Motor neuron (in vitro differentiated cells): Measurements from ENCODE around the gene TRIO. TPM values are rescaled to one million over a fixed set of nuclear protein-coding genes. Genes with fewer than 3 reads are reported as not detected.

ENCODE experiments used
- ATAC-seq, 8 experiments: fragments of 200-7000 bp; cut with Tn5 transposase; replicated peaks in 6 of 8; 2 replicates each; pipeline ENCODE4 v1.8.0; 2021; ENCODE audit warnings: mild to moderate bottlenecking in 8 of 8, moderate library complexity in 8 of 8
- H3K27ac ChIP-seq, 2 donors: fragments of 250-450 bp; sonication (Bioruptor Pico); 2 replicates each; pipeline ENCODE4 v1.9.0; 2021; ENCODE audit warnings: antibody characterized with exemption in 2 of 2, mild to moderate bottlenecking in 2 of 2, moderate library complexity in 1 of 2
- H3K4me1 ChIP-seq, 2 donors: fragments of 250-450 bp; sonication (Bioruptor Pico); replicated peaks in 1 of 2; 2 replicates each; pipeline ENCODE4 v1.6.1; 2021; ENCODE audit warnings: antibody characterized with exemption in 2 of 2, mild to moderate bottlenecking in 2 of 2, moderate library complexity in 1 of 2
- H3K4me3 ChIP-seq, 5 donors: fragments of 250-450 bp; sonication (Bioruptor Pico); 2 replicates each; pipeline ENCODE4 v1.9.0; 2021; ENCODE audit warnings: antibody characterized with exemption in 5 of 5, mild to moderate bottlenecking in 5 of 5, moderate library complexity in 4 of 5
- WGBS, 10 experiments: fragments of 450-650 bp; shearing (Covaris generic); methylation state at CpG; one replicate each; pipeline ENCODE4 v1.0.0; 2022; 5-methylcytosine and 5-hydroxymethylcytosine counted together
- in situ Hi-C, 9 experiments: fragments of 400-800 bp; cut with MboI; loops; one replicate each; pipeline ENCODE4 v1.15.0; 2021; ENCODE audit warnings: low sequenced_read_pairs in 9 of 9, low pct_unique_long_range_greater_than_20kb in 2 of 9; ENCODE audit not compliant: unreplicated experiment in 9 of 9
- total RNA-seq, 8 experiments: library from RNA; unstranded; fragments of 300-600 nt; gene quantifications; 2 replicates each; pipeline versions ENCODE4 v1.2.3 to v1.2.4, GENCODE V29; 2022

The TRIO gene
- total RNA-seq, 8 experiments from 2014 or later = 39.7 to 162 (median 92.9) TPM

DNA sequence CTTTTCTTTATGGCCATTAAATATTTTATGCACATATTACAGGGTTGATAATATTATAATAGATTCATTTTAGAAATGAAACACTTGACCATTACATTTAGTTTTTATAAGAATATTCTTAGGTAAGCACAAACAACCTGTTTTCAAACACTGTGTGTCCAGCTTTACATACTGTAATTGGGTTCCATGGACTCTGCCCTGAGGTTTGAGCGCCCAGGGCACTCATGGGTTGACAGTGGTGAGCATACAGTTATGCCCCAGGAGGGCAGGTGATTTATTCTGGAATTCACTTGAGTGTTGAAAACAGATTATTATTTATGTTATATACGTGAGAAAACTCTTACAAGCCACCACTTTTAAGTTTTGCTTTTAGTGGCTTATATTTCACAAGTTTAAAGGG is 33.7 kb downstream of the TRIO start:
- ATAC-seq = no peak
- no peak overlapping the region for H3K27ac ChIP-seq
- H3K4me1 ChIP-seq = peaks cover 39 to 43% of the 10 kb centered on the region in 2 donors
- 25 to 100% (median 85%) methylated on average over 1 to 2 of the region's 2 CpGs for WGBS, 10 experiments
- H3K4me3 ChIP-seq = no peak overlapping the region
- in situ Hi-C loops = no loop called here

- Histone ChIP-seq H3K27ac (no peak overlapping the region), H3K4me3 (no peak overlapping the region), H3K4me1 (peaks cover 44 to 50% of the 10 kb centered on the region in 2 donors)
- 0 to 63% (median 17%) methylated on average over 1 to 3 of the region's 3 CpGs; no CpG with 5 or more reads in 1 of the 10 experiments for WGBS, 10 experiments
- in situ Hi-C loops = no loop called here
- ATAC-seq = peak in 3 of 8 experiments; percentile 67 to 76 (median 67)
Measured at GRCh38 chr5:14177634-14178033, 34.5 kb downstream of the TRIO start.

- in situ Hi-C loops = no loop called here
- H3K27ac ChIP-seq = no peak overlapping the region
- H3K4me1 ChIP-seq = peaks cover 48 to 55% of the 10 kb centered on the region in 2 donors
- WGBS, 10 experiments = 0 to 83% (median 67%) methylated on average over 1 to 4 of the region's 4 CpGs; no CpG with 5 or more reads in 1 of the 10 experiments
- H3K4me3 ChIP-seq = no peak overlapping the region
- peak in 3 of 8 experiments; percentile 33 to 67 (median 45) for ATAC-seq
Measured at GRCh38 chr5:14178091-14178490, 34.9 kb downstream of the TRIO start.

- Histone ChIP-seq H3K27ac (no peak overlapping the region), H3K4me1 (peaks cover 43 to 54% of the 10 kb centered on the region in 2 donors), H3K4me3 (no peak overlapping the region)
- in situ Hi-C loops = no loop called here
- peak in 7 of 8 experiments; percentile 9 to 55 (median 42) for ATAC-seq
- WGBS, 10 experiments = 0 to 18% (median 0%) methylated on average over 1 to 4 of the region's 10 CpGs; no CpG with 5 or more reads in 7 of the 10 experiments
Measured at GRCh38 chr5:14178671-14179211, 35.6 kb downstream of the TRIO start.

DNA sequence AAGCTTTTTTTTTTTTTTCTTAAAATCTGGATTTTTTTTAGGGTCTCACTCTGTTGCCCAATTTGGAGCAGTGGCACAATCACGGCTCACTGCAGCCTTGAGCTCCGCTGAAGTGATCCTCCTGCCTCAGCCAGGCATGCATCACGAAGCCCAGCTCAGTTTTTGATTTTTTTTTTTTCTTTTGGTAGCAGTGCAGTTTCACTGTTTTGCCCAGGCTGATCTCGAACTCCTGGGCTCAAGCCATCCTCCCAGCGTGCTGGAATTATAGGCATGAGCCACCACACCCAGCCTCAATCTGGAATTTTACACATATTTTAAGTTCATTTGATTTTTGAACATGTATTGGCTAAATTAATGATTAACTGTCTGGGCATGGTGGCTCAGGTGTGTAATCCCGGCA is 36.3 kb downstream of the TRIO start:
- no peak for ATAC-seq
- Histone ChIP-seq H3K4me1 (peaks cover 42 to 49% of the 10 kb centered on the region in 2 donors), H3K27ac (no peak overlapping the region), H3K4me3 (no peak overlapping the region)
- in situ Hi-C loops = no loop called here
- 3 to 91% (median 72%) methylated on average over 2 to 6 of the region's 6 CpGs for WGBS, 10 experiments

DNA sequence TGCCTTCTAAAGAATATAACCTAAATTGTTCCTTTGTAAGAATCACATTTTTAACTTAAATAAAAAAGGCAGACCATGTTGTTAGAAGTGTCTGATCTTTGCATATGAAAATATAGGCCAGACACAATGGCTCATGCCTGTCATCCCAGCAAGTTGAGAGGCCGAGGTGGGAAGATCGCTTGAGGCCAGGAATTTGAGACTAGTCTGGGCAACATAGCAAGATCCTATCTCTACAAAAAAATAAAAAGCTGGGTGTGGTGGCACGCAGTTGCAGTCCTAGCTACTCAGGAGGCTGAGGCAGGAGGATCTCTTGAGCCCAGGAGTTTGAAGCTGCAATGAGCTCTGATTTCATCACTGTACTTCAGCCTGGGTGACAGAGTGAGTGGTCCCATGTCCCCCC is 37.3 kb downstream of the TRIO start:
- Histone ChIP-seq H3K4me1 (peaks cover 41 to 44% of the 10 kb centered on the region in 2 donors), H3K4me3 (no peak overlapping the region), H3K27ac (no peak overlapping the region)
- in situ Hi-C loops = no loop called here
- 62 to 100% (median 93%) methylated on average over 1 to 3 of the region's 3 CpGs; no CpG with 5 or more reads in 3 of the 10 experiments for WGBS, 10 experiments
- ATAC-seq = no peak

- no peak for ATAC-seq
Measured at GRCh38 chr5:14181299-14181968, 38.3 kb downstream of the TRIO start.

DNA sequence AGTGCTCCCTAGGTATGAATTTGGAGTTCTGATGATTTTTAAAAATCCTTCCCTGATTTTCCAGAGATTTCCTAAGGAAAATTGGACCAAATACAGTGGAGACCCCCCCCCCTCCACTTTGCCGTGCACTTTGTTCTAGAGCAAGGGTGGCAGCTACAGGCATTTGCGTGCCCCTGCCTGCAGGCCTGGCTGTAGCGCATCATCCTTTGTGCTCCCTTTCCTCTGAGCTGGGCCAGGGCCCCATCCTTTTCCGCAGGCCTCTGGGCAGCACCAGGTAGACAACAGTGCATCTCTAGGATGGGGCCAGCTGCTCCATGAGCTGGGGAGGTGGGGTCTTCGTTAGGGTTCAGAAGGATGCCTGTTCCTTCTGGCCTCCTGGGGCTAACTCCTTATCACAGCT is 39.6 kb downstream of the TRIO start:
- no peak overlapping the region for H3K4me3 ChIP-seq
- ATAC-seq = peak in 5 of 8 experiments; percentile 35 to 46 (median 40)
- no peak overlapping the region for H3K27ac ChIP-seq
- in situ Hi-C loops = no loop called here
- 53 to 100% (median 80%) methylated on average over 1 to 4 of the region's 5 CpGs; no CpG with 5 or more reads in 2 of the 10 experiments for WGBS, 10 experiments
- H3K4me1 ChIP-seq = peaks cover 39 to 41% of the 10 kb centered on the region in 2 donors

More at GRCh38 chr5:14181299-14181968, 38.3 kb downstream of the TRIO start:
- Histone ChIP-seq H3K27ac (no peak overlapping the region), H3K4me1 (peaks cover 44 to 46% of the 10 kb centered on the region in 2 donors), H3K4me3 (no peak overlapping the region)
- 60 to 100% (median 74%) methylated on average over 1 to 9 of the region's 11 CpGs; no CpG with 5 or more reads in 1 of the 10 experiments for WGBS, 10 experiments
- in situ Hi-C loops = no loop called here

DNA sequence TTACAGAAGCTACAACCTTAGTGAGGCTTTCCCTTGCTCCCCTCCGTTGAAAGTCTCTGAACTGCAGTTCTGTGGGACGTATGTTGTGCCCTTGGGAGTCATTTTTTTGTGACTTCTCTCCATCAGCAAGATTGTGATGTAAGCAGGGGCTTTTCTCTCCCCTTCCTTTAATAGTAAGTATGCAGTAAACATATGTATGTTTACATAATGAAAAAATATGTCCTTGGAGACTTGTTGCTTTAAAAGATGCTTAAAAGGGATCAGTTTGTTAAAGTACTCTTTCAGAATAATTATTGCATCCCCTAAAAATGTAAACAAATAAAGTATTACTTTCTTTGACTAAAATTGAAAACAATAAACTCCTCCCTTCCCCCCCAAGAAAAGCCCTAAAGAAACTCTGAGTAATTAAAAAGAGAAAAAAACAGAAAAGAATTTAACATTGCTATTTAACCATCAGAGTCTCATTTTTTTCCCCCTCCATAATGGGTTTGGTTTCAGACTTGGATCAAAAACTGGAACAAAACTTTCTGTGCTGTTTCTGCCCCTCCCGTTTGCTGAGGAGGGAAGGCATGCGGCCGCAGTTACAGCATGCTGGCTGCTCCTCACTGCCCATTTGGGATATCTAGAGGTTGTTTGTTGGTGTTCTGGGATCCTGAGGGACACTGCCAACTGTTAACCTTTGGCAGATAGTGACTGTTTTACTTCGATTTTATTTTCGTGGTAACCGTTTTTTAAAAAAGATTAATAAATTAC is 40.2 kb downstream of the TRIO start:
- Histone ChIP-seq H3K27ac (no peak overlapping the region), H3K4me3 (no peak overlapping the region), H3K4me1 (peaks cover 33 to 35% of the 10 kb centered on the region in 2 donors)
- ATAC-seq = no peak
- 7 to 67% (median 56%) methylated on average over 1 to 8 of the region's 8 CpGs; no CpG with 5 or more reads in 2 of the 10 experiments for WGBS, 10 experiments
- in situ Hi-C loops = no loop called here

DNA sequence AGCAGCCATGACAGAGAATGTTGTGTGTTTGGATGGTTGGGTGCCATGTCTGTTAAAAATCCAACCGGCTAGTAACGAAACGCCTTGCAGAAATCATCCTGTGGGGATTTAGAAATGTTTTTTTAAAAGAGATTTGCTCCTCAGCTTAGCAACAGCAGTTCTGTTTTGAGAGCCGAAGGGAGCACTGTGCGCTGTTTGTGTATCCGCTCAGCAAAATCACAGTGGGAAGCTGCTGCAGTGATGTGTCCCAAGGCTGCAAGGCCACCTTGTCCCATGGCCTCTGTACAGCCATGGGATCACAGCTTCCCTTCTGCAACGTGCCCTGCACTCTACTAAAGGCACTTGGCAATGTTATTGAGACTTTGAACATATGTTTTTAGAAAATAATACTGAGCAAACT is 40.9 kb downstream of the TRIO start:
- Histone ChIP-seq H3K4me1 (peaks cover 25 to 27% of the 10 kb centered on the region in 2 donors), H3K4me3 (no peak overlapping the region), H3K27ac (no peak overlapping the region)
- ATAC-seq = peak in 1 of 8 experiments; percentile 37
- 50 to 90% (median 80%) methylated on average over 2 to 6 of the region's 7 CpGs; no CpG with 5 or more reads in 3 of the 10 experiments for WGBS, 10 experiments
- in situ Hi-C loops = no loop called here

DNA sequence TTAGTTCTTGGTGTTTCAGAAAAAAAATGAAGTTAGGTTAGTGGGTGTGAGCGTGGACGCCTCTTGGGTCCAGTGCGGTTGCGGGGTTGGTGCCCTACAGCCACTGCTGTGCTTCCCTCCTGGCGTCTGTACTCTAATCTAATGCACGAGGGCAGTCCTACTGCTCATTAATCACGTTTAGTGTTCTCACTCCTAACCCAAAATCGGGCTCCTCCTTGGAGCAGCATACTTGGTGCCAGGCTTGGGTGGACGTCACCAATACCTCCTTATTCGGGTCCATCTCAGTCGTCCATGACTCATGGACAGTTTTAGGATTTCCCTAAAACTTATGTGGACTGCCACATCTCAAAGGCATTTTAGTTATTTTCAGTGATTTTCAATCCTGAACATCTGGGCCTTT is 41.6 kb downstream of the TRIO start:
- in situ Hi-C loops = no loop called here
- H3K4me3 ChIP-seq = no peak overlapping the region
- H3K4me1 ChIP-seq = peaks cover 20 to 25% of the 10 kb centered on the region in 2 donors
- no peak overlapping the region for H3K27ac ChIP-seq
- whole genome bisulfite sequencing, 10 experiments = 0 to 97% (median 84%) methylated on average over 1 to 8 of the region's 11 CpGs; no CpG with 5 or more reads in 2 of the 10 experiments
- ATAC-seq = peak in 1 of 8 experiments; percentile 4

DNA sequence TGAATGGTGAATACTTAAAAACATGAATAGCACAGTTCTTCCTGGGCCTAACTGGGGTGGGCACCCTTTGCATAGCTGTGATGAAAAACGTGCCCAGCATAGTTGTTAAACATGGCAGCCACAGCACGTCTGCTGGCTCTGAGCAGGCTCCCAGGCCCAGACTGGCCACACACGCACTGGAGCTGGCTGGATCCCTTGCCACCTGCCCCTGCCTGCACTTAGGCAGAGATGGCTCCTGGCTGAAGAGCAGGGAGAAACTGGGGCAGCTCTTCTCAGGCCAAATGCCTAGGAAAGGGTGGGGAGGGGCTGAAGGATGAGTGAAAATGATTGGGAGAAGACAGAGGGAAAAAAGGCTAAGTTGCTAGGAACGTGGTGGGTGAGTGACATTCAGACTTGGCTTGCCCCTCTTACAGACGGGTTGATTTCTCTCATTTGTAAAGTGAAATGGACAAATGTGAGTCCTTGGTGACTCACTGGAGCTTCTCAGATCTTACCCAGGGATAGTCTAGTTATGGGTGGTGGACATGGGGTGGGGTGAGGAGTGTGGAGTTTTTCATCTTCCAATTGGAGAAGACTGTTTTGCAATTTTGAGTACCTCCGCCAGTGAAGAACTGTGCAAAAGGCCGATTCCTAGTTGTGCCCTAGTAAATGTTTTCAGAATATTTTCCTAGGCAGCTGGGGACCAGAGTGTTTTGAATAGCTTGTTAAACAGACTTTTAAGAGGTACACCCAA is 42.4 kb downstream of the TRIO start:
- Histone ChIP-seq H3K4me1 (peaks cover 23 to 25% of the 10 kb centered on the region in 2 donors), H3K27ac (no peak overlapping the region), H3K4me3 (no peak overlapping the region)
- in situ Hi-C loops = no loop called here
- peak in 3 of 8 experiments; percentile 48 to 58 (median 48) for ATAC-seq
- whole genome bisulfite sequencing, 10 experiments = 6 to 90% (median 43%) methylated on average over 1 to 6 of the region's 7 CpGs; no CpG with 5 or more reads in 4 of the 10 experiments
